EH (cell line): ENCODE data around the gene FIBCD1.
A peak's percentile ranks its signal among the peaks of the same experiment; 100 is the strongest.

Source experiments
- DNase-seq: peaks from one replicate; pipeline ENCODE4 v3.0.0-alpha.2; 2015; ENCODE audit warnings: low read depth

The FIBCD1 gene

DNA sequence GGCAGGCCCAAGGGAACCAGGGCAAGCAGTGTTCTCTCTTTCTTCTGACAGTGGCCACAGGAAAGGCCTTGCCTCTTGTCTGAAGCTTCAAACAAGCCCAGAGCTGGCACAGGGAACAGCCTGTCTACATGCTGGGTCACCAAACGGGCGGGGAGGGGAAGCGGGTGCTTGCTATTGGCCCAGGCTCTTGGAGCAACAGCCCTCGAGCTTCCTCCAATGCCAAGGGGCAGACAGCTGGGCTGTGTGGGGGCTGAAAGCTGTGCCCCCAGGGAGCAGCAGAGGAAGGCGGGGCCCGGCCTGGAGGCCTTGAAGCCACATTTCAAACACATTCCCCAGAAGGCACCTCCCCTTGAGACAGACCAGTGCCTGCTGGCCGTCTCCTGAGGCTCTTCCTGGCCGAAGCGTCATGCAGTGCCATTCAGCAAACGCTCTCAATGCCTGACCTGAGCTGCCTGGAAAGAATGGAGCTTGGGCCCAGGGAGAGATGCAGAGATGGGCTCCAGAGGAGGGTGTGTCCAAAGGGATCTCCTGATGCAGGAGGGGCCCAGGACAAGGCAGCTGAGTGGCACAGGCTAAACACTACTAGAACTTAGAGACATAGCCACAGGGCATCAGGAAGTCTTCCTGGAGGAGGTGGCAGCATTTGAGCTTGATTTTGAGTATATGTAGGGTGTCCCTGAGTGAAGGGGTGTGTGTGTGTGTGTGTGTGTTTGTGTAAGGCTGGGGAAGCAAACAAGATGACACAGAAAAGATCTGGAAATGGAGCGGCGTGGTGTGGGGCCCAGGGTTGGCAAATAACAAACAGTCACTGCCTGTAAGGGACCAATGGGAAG is 2.5 kb downstream of the FIBCD1 start:
- peak; percentile 87 for DNase-seq

DNA sequence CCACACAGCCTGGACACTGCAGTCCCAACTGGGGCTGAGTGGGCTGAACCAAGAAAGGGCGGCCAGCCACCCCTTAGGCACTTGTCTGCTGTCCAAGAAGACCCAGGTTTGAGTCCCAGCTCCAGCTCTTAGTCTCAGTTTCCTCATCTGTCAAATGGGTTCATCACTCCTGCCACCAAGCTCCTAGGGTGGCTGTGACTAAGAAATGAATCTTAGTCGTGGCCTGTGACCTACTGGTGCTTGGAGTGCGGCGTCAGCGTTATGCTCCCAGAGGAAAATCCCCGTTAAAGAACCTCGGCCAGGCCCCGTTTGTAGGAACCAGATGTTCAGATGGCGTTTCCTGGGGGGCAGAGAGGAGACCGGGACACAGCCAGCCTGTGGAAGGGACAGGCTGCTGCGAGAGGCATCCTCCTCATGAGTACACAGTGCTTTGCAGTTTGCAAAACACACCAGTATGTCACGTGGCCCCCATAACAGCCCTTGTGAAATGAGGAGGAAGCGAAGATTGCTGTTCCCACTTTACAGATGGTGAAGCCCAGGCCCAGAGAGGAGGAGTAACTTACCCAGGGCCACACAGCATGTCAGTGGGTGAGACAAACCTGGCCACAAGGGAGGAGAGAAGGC is 3.3 kb downstream of the FIBCD1 start:
- DNase-seq = peak; percentile 31

DNA sequence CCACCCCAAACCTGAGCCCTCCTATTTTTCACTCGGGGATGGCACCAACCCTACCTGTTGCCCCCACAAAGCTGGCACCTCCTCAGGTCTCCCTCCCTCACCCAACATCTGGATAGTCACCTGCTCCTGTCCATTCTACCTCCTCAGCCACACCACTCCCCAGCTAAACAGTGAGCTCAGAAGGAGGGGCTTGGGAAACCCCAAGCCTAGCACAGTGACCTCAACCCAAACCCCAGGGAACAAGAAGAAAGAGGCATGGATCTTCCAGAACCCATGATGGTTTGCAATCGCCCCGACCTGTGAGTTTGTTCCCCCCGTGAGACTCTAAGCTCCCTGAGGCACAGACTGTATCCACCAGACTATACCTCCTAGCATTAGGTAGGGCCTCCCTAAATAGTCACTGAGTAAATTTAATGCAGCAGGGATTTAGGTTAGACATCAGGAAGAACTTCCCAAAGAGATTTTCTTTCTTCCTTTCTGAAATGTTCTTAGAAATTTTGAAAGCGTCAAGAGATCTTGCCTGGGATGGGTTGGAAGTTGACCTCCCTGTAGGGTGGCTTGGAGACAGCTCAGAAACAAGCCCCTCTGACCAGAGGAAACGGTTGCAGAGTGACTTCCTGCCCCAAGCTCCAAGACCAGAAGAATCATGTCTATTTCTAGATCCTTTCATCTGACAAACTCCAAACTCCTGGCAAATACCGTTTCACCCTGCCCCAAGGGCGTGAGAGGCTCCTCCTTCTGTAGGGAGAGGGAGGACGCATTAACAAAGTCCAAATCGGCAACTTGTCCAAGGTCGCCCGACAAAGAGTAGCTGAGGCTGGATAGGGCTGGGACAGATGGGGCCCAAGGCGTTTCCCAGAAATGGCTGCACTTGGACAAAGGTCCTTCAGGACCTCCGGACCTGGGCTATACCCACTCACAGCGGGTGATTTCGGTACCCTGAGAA is 4.1 kb downstream of the FIBCD1 start:
- peak; percentile 56 for DNase-seq

DNA sequence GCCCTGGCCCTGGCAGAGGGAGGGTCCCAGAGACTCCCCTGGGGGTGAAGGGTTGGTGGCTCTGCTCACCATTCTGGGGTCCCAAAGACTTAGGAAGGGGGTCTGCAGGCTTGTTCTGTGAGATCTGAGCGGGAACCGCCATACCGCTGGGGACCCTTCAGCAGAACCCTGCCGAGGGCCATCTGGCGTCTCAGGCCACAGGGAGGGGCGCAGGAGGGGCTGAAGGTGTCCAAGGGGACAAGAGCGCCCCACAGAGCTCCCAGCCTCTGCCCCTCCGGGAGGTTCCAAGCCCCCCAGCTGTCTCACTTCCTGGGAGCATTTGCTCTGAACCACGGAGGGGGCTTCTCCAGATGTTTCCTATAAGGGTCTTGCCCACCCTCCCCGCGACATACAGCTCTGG is 4.8 kb downstream of the FIBCD1 start:
- no peak for DNase-seq

DNA sequence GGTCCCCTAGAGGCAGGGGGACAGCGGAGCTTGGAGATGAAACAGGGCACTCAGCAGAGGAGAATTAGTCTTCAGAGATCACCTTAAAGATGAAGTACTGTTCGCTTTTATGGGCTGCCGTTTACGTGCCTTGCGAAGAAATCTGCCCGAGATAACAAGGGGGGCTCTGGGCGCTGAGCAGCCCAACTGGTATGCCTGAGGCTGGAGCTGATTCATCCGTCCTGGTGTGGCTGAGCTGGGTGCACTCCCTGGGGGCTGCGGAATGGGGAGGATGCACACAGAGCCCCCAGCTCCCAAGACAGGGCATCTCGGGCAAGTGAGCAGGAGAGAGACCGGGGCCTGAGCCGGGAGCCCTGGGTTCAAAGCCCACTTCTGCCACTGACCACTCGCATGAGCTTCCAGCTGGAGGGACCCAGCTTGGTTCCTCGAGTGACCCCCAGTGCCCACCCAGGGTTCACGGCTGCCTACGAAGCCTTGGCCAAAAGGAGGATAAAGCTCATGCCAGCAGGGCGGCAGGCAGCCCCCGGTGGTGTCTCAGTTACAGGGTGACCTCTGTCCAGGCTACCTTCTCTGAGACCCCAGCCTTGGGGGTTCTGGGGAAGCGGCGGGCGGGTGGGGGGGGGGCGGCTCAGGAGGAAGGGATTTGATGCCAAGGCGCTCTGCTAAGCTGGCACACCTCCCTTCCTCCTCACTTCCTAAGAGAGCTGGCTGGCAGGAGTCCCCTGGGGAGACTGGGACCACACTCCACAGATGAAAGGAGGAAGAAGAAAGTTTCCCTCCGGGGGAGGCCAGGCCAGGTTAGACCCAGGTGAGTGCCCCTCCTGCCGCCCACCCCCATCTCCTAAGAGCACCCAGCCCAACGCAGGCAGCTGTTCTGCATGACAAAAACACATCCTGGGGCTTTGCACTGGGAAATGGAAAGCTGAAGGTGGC is 5.7 kb downstream of the FIBCD1 start:
- DNase-seq = peak; percentile 86

DNA sequence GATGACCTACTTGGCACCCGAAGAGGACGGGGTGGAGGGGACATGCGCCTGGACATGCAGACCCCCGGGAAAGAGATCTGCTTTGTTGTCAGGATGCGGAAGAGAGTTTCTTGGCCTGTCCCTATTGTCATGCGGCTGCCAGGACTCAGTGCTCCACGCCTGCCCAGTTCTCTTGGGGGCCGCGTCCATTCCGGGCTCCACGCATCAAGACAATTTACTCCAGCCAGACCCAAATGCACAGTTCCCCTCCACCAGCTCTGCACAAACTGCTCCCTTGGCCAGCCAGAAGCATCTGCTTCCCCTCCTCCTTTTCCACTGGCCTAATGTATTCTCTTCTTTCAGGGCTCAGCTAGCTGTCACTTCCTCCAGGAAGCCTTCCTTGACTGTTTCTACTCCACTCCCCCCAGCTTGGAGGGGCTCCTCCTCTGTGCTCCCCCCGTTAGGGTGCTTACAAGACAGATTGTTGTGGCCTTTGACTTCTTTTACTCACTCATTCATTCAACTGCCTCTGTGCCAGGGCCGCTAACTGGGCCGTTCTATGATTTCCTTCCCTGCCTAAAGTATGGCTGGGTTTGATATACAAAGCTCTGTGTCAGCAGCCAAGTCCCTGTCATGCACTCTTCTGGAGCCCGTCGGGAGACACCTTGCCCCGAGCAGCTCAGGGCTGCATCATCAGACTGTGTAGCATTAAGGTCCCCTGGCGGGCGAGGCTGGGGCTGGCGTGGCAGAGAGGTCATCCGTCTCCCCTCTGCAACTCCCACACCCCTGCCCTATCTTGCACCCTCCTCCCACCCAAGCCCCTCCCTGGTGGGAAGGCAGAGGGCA is 6.6 kb downstream of the FIBCD1 start:
- DNase-seq = peak; percentile 69

DNA sequence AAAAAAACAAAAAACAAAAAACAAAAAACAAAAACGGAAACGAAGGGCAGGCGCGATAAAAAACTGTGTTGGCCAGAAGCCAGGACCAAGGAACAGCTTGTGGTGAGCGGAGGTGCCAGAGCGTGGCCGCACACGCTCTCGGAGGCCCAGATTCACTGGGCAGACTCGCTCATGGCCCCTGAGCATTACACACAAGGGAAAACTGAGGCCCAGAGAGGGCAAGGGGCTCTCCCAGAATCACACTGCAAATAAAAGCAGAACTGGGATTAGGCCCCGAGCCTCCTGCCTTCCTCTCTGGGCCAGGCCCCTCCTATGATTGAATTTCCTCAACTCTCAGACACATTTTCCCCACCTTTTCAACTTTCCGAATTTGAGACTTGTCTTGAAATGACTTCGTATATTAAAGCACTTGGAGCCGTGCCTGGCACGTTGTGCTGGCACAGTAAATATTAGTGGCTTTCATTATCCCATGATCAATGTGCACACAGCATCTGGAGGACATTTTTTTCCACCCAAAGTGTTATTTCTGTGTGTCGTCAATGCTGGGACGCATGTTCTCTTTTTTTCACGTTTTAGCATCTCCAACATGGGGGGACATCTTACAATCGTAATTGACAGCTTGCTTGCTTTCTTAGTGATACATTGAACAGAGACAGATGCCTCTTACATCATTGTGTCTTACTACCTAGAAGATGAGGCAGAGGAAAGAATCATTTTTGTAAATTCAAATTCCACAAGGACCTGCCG is 7.4 kb downstream of the FIBCD1 start:
- DNase-seq = no peak

DNA sequence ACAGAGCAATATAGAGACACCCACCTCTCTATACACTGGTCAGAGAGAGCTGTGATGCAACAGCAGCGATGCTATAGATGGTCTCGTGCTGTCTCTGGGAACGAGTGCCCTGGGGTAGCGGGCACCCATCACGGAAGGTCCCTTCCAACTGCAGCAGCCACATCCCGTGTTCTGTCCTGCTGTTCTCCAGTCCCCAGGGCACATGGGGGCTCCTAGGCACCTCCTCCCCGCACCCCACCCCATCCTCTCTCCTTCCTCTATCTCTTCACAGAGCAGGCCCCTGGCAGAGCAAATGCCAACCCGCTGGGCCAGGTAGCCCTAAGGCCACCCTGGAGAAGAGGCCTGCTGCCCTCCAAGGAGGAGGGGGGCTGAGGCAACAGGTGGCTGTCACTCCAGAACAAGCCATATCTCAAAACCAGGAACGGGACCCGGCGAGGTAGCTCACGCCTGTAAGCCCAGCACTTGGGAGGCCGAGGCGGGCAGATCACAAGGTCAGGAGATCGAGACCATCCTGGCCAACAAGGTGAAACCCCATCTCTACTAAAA is 8.2 kb downstream of the FIBCD1 start:
- DNase-seq = no peak

DNA sequence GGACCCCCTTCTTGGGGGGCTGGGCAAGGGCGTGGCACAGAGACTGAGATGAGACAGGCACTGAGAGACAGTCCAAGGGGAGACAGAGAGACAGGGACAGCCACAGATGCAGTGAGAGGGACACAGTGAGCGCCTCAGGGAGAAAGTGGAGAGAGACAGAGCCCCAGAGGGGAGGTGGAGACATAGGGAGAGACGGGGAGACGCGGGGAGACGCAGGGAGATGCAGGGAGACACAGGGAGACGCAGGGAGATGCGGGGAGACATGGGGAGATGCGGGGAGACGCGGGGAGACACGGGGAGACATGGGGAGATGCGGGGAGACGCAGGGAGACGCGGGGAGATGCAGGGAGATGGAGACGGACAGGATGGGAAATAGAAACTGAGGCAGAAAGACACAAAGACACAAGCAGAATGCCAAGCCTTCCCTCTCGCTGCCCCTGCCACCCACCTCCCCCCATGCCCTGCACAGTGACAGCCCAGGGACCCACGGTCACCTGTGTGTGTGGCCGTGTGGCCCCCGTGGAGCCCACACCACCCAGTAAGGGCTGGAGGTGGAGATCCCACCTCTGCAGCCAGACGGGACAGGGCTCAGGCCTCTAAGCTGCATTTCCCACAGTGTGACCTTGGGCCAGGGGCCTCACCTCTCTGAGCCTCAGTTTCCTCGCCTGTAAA is 8.8 kb downstream of the FIBCD1 start:
- no peak for DNase-seq

DNA sequence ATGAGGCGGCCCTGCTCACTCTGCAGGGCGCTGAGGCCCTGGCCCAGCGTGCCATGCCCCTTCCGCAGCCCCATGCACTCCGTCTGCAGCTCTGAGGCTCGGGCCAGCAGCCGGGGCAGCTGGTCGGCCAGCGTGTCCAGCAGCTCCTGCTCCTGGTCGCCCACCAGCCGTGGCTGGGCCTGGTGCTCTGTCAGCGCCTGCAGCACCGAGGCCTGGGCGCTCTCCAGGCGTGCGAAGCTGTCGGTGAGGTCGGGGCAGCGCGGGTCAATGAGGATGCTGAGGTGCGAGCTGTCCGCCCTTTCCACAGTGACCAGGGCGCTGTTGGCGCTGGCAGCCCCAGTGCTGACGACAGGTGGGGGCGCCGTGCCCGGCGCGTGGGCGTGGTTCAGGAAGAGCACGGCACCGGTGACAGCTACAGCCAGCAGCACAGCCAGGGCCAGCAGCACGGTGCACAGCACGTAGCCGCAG is 9.4 kb downstream of the FIBCD1 start:
- no peak for DNase-seq

DNA sequence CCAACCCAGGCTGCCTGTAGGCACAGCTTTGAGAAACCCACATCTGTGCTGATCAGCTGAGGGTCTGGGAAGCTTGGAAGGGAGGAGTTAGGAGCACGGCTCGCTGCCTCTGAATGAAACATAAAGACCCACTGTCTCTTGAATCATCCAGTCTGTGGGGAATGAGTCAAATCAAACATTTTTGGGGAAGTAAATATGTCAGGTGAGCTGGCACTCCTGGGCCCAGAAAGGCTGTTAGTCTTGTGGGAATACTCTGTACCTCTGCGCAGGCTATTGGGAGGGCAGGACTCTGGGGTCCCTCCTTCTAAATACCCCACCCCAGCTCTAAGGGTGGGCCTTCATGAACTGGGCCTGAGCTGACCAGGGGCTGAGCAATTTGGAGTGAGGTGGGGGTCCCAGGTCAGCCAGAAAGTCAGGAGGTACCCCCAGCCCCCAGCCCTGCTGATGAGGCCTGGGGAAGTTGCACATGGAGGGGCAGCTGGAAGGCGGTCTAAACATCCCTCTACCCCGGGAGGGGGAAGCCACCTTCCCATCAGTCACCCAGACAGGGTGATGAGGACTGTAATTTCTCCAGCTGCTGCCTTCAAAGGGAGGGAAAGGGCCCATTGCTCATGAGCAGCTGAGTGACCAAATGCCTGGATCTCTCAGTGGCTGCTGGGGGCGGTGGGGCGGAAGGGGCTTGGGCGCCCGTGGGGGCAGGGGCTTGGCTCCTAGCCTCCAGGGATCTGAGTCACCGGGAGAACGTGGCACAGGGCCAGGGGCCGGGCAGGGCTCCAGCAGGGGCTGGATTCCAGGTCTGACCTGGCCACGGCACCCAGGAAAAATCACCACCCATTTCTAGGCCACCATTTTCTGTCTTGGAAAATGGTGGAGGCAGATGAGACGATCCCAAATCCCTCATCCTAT is 10.8 kb downstream of the FIBCD1 start:
- DNase-seq = peak; percentile 71

DNA sequence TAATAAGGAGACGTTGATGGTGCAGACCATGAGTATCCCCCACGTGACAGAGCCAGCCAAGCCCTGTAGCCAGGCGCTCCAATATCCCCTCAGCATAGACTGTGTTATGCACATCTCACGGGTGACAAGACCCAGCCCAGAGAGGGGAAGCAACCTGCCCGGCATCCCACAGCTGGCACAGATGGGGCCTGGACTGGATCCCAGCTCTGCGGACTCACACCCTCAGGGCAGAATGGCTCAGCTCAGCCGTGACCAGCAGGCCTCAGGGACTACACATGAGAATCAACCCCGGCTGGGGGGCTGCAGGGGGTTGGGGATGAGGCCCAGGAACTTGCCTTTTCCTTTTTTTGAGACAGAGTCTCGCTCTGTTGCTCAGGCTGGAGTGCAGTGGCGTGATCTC is 11.7 kb downstream of the FIBCD1 start:
- DNase-seq = peak; percentile 36

DNA sequence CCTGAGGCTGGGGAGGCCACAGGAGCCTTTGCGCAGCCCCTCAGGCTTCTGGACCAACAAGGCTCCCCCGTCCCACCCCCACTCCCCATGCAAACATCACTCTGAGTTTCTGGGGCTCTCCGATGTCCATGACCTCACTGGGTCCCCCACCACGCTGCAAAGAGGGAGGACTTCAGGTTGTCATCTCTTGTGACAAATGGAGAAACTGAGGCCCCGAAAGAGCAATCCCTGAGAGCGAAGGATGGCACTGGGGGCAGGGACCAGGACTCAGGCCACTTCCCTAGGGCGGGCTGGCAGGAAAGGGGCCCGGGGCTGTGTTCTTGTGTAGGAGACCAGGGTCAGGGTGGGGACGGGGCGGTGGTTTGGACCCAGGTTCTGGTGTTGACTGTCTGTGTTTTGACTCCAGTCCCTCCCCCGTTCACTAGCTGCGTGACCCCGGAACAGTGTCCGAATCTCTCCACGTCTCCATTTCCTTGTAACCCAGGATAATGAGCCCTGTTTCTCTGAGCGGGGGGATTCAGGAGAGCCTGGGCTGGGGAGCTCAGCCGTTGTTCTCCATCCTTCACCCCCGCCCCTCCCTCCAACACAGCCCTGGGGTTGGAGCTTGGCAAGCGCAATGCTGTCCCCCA is 13.9 kb downstream of the FIBCD1 start:
- no peak for DNase-seq

DNA sequence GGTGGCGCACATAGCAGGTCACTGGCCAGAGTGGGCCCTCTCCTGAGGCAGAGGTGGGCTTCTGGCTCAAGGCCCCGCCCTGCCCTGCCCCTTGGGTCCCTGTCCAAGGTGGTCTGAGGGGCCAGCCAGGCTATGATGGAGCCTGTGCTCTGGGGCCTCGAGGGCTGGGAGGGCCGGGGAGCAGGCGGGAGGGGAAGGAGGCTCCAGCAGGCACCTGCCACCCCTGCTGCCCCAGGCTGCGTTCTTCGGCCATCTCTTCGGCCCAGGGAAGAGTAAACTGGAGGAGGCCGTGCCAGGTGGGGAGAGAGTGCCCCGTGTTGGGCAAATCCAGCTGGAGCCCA is 14.6 kb downstream of the FIBCD1 start:
- DNase-seq = no peak

DNA sequence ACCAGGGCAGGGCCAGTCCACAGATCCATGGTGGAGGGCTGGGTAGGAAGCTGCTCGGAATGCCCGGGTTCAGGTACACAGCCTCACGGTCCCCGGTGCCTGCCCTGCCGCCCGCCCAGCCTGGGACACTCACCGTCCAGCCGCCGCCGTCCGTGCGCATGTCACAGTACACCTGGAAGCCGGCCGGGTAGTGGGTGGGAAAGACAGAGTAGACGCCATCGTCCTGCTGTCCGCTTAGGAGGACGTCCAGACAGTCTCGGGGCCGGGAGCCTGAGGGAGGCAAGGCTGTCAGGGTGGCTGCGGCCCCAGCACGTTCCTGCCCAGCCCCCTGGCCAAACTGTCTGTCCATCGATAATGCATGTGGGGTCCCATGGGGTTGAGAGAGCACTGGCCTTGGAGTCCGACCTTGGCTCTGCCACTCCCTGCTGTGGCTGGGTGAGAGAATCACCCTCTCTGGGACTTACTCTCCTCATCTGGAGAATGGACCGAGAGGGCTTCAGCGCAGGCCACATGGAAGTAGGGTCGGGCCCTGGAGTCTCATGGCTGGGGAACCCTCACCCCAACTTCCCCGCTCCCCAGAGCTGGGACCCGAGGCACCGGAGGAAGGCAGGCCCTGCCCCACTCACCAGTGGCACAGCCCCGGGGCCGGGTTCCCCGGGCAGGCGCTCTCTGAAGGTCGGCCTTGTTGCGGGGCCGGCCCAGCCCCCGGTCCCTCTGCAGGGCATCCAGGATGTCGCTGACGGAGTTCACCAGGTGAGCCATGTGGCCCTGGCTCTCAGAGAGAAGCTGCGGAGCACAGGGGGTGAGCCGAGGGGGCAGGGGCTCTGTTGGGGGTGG is 15.2 kb downstream of the FIBCD1 start:
- no peak for DNase-seq

DNA sequence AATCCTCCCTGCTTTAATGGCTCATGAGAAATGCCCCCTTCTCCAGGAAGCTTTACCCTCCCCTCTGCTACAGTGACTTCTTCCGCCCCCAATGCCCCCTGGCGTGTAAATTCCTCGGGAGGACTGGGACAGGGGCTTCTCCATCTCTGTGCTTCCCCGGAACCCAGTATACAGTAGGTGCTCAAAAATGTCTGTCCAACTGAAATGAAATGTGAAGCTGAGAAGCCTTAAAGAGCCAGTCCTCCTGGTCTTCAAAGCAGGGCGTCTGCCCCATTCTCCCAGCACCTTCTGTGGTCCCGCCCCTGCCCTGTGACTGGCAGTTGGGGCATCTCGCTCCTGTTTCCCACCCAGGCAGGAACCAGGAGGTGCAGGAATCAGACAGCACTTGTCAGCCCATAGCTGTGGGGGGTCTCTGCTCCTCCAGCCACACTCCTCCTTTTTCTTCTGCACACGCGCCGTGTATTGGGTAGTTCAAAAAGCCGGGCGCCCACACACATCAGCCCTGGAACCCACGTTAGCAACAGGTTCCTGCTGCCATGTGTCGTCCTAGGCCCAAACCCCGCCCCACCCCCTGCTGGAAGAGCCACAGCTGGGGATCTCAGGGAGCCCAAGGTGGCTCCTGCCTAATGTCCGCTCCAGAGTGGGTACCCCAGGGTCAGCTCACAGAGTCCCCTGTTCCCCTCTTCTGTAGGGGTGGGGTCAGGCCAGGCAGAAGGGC is 16.0 kb downstream of the FIBCD1 start:
- no peak for DNase-seq
